OCI-LY7 (cell line): ENCODE data around the gene ABCA13.
A peak's percentile ranks its signal among the peaks of the same experiment; 100 is the strongest.

ENCODE experiments used
- EZH2phosphoT487 ChIP-seq: fragments of 200-600 bp; sonication (generic); IDR thresholded peaks from 2 replicates; pipeline ENCODE4 v1.6.1; 2018; ENCODE audit warnings: low read depth, borderline replicate concordance, mild to moderate bottlenecking, mixed run types, antibody characterized with exemption, low read length, moderate library complexity, mixed read lengths
- TF ChIP-seq, protein P1 (sequence below): fragments of 200-600 bp; sonication (generic); conservative IDR thresholded peaks from 2 replicates; pipeline ENCODE4 v1.5.1; 2014; ENCODE audit warnings: mild to moderate bottlenecking, antibody characterized with exemption, low read length, moderate library complexity, mixed read lengths

DNA sequence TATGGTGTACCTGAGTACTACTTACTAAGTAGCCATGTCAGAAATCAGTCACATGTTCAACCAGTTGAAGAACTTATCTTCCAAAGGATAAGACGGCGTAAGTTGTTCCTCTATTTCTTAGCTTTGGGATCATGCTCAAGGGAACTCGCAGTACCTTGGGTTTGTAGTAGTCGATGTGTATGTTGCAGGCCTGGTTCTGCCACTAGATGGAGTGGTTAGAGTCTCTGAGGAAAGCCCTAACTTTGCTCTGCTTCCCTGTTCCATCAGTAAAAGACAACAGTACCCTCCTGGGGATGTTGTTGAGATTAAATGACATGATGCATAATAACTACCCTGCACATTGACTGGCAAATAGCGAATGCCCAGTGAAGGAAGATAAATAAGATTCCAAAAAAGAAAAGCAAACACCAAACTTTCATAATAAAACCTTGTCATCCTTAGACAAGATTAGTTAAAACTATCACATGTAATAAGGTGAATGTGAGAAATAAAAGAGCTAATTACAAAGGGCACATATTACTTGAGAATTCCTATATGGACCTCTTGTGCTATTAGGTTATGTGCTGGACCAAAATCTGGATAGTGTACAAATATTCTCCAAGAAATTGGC, 165.9 kb downstream of the ABCA13 start:
- no peak for TF ChIP-seq EZH2phosphoT487
- TF ChIP-seq, protein P1, sequence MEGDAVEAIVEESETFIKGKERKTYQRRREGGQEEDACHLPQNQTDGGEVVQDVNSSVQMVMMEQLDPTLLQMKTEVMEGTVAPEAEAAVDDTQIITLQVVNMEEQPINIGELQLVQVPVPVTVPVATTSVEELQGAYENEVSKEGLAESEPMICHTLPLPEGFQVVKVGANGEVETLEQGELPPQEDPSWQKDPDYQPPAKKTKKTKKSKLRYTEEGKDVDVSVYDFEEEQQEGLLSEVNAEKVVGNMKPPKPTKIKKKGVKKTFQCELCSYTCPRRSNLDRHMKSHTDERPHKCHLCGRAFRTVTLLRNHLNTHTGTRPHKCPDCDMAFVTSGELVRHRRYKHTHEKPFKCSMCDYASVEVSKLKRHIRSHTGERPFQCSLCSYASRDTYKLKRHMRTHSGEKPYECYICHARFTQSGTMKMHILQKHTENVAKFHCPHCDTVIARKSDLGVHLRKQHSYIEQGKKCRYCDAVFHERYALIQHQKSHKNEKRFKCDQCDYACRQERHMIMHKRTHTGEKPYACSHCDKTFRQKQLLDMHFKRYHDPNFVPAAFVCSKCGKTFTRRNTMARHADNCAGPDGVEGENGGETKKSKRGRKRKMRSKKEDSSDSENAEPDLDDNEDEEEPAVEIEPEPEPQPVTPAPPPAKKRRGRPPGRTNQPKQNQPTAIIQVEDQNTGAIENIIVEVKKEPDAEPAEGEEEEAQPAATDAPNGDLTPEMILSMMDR = peak; percentile 71
